Type B pancreatic cell (in vitro differentiated cells): Measurements from ENCODE around the gene CCL26. TPM values are rescaled to one million over a fixed set of nuclear protein-coding genes. Genes with fewer than 3 reads are reported as not detected.
"Not testable (repeated sequence)": the region's sequence is repeated elsewhere in the genome, so short reads cannot be mapped to it uniquely, and the experiment has no call there.

Experiments
- DNase-seq: peaks from one replicate; pipeline ENCODE4 v3.0.0; 2021; ENCODE audit warnings: mixed read lengths; ENCODE audit not compliant: unreplicated experiment; ENCODE audit errors: extremely low spot score
- H3K27ac Mint-ChIP-seq: 2 replicates; pipeline ENCODE4 v1.8.0; 2021; ENCODE audit warnings: mild to moderate bottlenecking, mixed read lengths
- H3K27me3 Mint-ChIP-seq: 2 replicates; pipeline ENCODE4 v1.8.0; 2021; ENCODE audit warnings: mixed read lengths
- H3K36me3 Mint-ChIP-seq: 2 replicates; pipeline ENCODE4 v1.8.0; 2021; ENCODE audit warnings: mixed read lengths
- H3K4me1 Mint-ChIP-seq: one replicate; pipeline ENCODE4 v1.8.0; 2021; ENCODE audit warnings: mixed read lengths; ENCODE audit not compliant: unreplicated experiment
- H3K4me3 Mint-ChIP-seq: 2 replicates; pipeline ENCODE4 v1.8.0; 2021; ENCODE audit warnings: mild to moderate bottlenecking, mixed read lengths
- H3K9me3 Mint-ChIP-seq: 2 replicates; pipeline ENCODE4 v1.8.0; 2021; ENCODE audit warnings: mixed read lengths
- total RNA-seq: library from RNA; stranded (reverse); gene quantifications from 2 replicates; pipeline ENCODE4 v1.2.1, GENCODE V29; 2021; ENCODE audit warnings: low replicate concordance
- TF ChIP-seq, protein P1 (sequence below): fragments of 200-600 bp; sonication (generic); conservative IDR thresholded peaks from 2 replicates; pipeline ENCODE4 v1.5.0; 2021; ENCODE audit warnings: antibody characterized with exemption, mild to moderate bottlenecking

Gene CCL26
- total RNA-seq, 1 donor from 2014 or later, result 2.6 TPM

DNA sequence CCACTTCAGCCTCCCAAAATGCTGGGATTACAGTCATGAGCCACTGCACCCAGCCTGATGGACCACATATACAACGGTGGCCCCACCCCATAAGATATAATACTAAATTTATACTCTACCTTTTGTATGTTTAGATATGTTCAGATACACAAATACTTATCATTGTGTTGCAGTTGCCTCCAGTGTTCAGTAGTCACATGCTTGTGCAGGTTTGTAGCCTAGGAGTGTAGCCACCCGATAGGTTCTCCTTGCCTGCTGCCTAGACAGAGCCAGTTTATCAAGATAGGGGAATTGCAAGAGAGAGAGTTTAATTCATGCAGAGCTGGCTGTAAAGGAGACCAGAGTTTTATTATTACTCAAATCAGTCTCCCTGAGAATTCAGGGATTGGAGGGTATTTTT lies 32.0 kb upstream of the CCL26 start:
- Mint-ChIP-seq H3K4me3 (no peak overlapping the region), H3K4me1 (no peaks in the 10 kb centered on the region), H3K36me3 (no peaks in the 10 kb centered on the region), H3K9me3 (peaks cover 6% of the 10 kb centered on the region), H3K27ac (no peak overlapping the region), H3K27me3 (peaks cover 6% of the 10 kb centered on the region)
- no peak for DNase-seq
- TF ChIP-seq, protein P1, sequence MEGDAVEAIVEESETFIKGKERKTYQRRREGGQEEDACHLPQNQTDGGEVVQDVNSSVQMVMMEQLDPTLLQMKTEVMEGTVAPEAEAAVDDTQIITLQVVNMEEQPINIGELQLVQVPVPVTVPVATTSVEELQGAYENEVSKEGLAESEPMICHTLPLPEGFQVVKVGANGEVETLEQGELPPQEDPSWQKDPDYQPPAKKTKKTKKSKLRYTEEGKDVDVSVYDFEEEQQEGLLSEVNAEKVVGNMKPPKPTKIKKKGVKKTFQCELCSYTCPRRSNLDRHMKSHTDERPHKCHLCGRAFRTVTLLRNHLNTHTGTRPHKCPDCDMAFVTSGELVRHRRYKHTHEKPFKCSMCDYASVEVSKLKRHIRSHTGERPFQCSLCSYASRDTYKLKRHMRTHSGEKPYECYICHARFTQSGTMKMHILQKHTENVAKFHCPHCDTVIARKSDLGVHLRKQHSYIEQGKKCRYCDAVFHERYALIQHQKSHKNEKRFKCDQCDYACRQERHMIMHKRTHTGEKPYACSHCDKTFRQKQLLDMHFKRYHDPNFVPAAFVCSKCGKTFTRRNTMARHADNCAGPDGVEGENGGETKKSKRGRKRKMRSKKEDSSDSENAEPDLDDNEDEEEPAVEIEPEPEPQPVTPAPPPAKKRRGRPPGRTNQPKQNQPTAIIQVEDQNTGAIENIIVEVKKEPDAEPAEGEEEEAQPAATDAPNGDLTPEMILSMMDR, result no peak

DNA sequence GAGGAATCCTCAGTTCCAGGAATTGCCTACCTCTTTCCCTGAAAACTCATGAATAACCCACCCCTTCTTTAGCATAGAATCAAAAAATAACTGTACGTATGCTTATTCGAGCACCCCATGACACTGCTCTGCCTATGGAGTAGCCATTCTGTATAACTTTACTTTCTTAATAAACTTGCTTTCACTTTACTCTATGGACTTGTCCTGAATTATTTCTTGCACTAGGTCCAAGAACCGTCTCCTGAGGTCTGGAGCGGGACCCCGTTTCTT lies 30.5 kb upstream of the CCL26 start:
- no peak overlapping the region for H3K27ac Mint-ChIP-seq
- H3K4me1 Mint-ChIP-seq, result no peaks in the 10 kb centered on the region
- no peak overlapping the region for H3K4me3 Mint-ChIP-seq
- H3K36me3 Mint-ChIP-seq, result no peaks in the 10 kb centered on the region
- TF ChIP-seq, protein P1, result no peak
- DNase-seq, result no peak
- peaks cover 6% of the 10 kb centered on the region for H3K9me3 Mint-ChIP-seq
- peaks cover 6% of the 10 kb centered on the region for H3K27me3 Mint-ChIP-seq

DNA sequence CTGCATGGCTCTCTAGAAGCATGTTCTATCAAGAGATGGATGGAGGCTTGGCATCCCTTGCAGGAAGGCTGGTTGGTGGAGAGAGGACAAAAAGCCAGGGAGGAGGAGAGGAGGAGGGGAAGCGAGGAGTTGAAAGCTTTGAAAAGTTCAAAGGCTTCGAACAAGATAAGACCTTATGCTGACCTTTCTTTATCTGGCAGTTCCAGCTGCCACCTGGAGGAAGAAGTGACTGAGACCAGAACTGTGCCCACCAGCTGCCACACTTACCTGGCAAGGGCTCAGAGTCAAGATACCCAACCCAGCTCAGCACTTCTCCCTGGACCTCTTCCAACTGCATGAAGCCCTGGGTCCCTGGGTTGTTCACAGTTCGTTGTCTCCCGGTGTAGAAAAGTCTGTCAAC lies 26.8 kb upstream of the CCL26 start:
- Mint-ChIP-seq H3K36me3 (no peaks in the 10 kb centered on the region), H3K4me3 (no peak overlapping the region), H3K27ac (no peak overlapping the region), H3K9me3 (no peaks in the 10 kb centered on the region), H3K27me3 (peaks cover 6% of the 10 kb centered on the region), H3K4me1 (no peaks in the 10 kb centered on the region)
- no peak for DNase-seq
- TF ChIP-seq, protein P1, result no peak

DNA sequence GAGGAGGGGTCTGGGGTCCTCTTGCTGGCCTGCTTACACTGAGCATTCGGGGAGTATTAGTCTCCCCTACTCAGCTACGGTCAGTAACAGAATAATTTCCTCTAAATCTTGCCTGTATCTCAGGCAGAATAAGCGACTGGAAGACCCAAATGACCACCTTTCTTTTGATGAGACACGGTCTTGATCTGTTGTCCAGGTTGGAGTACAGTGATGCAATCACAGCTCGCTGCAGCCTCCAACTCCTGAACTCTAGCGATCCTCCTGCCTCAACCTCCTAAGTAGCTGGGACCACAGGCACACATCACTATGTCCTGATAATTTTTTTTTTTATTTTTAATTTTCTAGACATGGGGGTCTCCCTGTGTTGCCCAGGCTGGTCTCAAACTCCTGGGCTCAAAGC lies 24.4 kb upstream of the CCL26 start:
- Mint-ChIP-seq H3K27ac (no peak overlapping the region), H3K9me3 (no peaks in the 10 kb centered on the region), H3K4me3 (no peak overlapping the region), H3K4me1 (no peaks in the 10 kb centered on the region), H3K27me3 (peaks cover 4% of the 10 kb centered on the region), H3K36me3 (no peaks in the 10 kb centered on the region)
- DNase-seq, result no peak
- TF ChIP-seq, protein P1, result no peak

DNA sequence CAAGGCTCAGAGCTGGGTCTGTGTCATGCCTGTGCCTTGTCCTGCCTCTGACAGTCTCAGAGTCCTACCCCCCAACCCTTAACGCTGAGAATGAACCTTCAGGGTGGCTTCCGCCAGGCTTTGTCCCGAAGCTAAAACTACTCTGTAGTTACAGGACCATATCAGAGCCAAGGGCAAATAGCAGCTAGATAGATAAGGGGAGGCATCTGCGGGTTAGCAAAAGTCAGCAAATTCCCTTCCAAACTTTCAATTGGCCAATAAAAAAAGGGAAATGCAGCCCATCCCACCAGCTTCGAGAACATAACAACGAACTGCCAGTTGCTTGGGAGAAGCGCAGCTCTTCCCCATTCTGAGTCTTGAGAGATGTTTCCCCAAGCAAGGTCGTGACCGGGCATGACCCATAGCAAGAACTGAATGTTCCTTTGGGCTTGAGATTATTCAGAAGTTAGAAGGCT lies 23.8 kb upstream of the CCL26 start:
- DNase-seq, result no peak
- Mint-ChIP-seq H3K4me3 (no peak overlapping the region), H3K27ac (no peak overlapping the region), H3K27me3 (peaks cover 4% of the 10 kb centered on the region), H3K9me3 (no peaks in the 10 kb centered on the region), H3K4me1 (no peaks in the 10 kb centered on the region), H3K36me3 (no peaks in the 10 kb centered on the region)
- TF ChIP-seq, protein P1, result no peak

DNA sequence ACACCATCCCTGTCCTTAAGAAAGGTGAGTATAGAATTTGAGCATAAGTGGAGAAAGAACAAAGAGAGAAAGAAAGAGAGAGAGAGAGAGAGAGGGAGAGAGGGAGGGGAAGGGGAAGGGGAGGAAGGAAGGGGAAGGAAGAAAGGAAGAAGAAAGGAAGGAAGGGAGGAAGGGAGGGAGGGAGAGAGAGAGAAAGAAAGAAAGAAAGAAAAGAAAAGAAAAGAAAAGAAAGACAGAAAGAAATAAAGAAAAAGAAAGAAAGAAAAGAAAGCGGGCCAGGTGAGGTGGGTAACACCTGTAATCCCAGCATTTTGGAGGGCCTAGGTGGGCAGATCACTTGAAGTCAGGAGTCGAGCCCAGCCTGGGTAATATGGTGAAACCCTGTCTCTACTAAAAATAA lies 21.7 kb upstream of the CCL26 start:
- H3K4me3 Mint-ChIP-seq, result no peak overlapping the region
- no peaks in the 10 kb centered on the region for H3K4me1 Mint-ChIP-seq

DNA sequence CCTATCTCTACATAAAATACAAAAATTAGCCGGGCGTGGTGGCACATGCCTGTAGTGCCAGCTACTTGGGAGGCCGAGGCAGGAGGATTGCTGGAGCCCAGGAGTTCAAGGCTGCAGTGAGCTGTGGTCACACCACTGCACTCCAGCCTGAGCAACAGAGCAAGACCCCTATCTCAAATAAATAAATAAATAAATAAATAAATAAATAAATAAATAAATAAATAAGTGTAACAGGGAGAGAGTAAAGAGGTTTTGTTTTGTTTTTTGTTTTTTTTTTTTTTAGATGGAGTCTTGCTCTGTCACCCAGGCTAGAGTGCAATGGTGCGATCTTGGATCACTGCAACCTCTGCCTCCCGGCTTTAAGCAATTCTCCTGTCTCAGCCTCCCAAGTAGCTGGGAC lies 20.6 kb upstream of the CCL26 start:
- DNase-seq, H3K4me3 Mint-ChIP-seq, H3K27ac Mint-ChIP-seq, H3K36me3 Mint-ChIP-seq, H3K27me3 Mint-ChIP-seq, H3K4me1 Mint-ChIP-seq, H3K9me3 Mint-ChIP-seq: not testable (repeated sequence)

More for the DNA sequence above, 21.7 kb upstream of the CCL26 start:
- peaks cover 7% of the 10 kb centered on the region for H3K27me3 Mint-ChIP-seq
- TF ChIP-seq, protein P1, result no peak
- H3K9me3 Mint-ChIP-seq, result no peaks in the 10 kb centered on the region
- H3K27ac Mint-ChIP-seq, result no peak overlapping the region
- no peak for DNase-seq
- no peaks in the 10 kb centered on the region for H3K36me3 Mint-ChIP-seq
